HG02840 (cell line): Measurements from ENCODE around the gene CPM.
"Not testable (repeated sequence)": the region's sequence is repeated elsewhere in the genome, so short reads cannot be mapped to it uniquely, and the experiment has no call there.

Source experiments
- ATAC-seq: cut with Tn5 transposase; IDR thresholded peaks from one replicate; pipeline ENCODE4 v1.9.1; 2021; ENCODE audit warnings: mild to moderate bottlenecking, moderate library complexity, moderate number of reproducible peaks; ENCODE audit not compliant: unreplicated experiment, low FRiP score

CPM gene

GRCh38 chr12:68855771-68856170 is 77.2 kb downstream of the CPM start:
- no peak for ATAC-seq

- no peak for ATAC-seq
Measured at GRCh38 chr12:68855111-68855510, 77.9 kb downstream of the CPM start.

GRCh38 chr12:68854554-68854953 is 78.4 kb downstream of the CPM start:
- no peak for ATAC-seq

- no peak for ATAC-seq
Measured at GRCh38 chr12:68854078-68854468, 78.9 kb downstream of the CPM start.

GRCh38 chr12:68853396-68854077 is 79.4 kb downstream of the CPM start:
- no peak for ATAC-seq

- no peak for ATAC-seq
Measured at GRCh38 chr12:68851592-68852306, 81.2 kb downstream of the CPM start.

- ATAC-seq = no peak
Measured at GRCh38 chr12:68850390-68850789, 82.6 kb downstream of the CPM start.

GRCh38 chr12:68846811-68847210 is 86.2 kb downstream of the CPM start:
- ATAC-seq = no peak

- no peak for ATAC-seq
Measured at GRCh38 chr12:68844788-68845695, 87.9 kb downstream of the CPM start.

GRCh38 chr12:68844318-68844745 is 88.6 kb downstream of the CPM start:
- no peak for ATAC-seq

GRCh38 chr12:68842784-68843567 is 90.0 kb downstream of the CPM start:
- no peak for ATAC-seq

GRCh38 chr12:68842123-68842522 is 90.8 kb downstream of the CPM start:
- ATAC-seq = no peak

GRCh38 chr12:68841717-68842116 is 91.3 kb downstream of the CPM start:
- ATAC-seq = no peak

GRCh38 chr12:68841175-68841574 is 91.8 kb downstream of the CPM start:
- ATAC-seq = not testable (repeated sequence)

- ATAC-seq = no peak
Measured at GRCh38 chr12:68839183-68840147, 93.5 kb downstream of the CPM start.

GRCh38 chr12:68838046-68838886 is 94.7 kb downstream of the CPM start:
- no peak for ATAC-seq

- ATAC-seq = no peak
Measured at GRCh38 chr12:68837215-68837614, 95.8 kb downstream of the CPM start.

GRCh38 chr12:68835333-68835908 is 97.5 kb downstream of the CPM start:
- no peak for ATAC-seq
